SK-N-SH (cell line): ENCODE data around the gene LYRM4. TPM values are rescaled to one million over a fixed set of nuclear protein-coding genes. Genes with fewer than 3 reads are reported as not detected.

ENCODE experiments used
- CTCF ChIA-PET: fragments of 300-600, 350-600 bp; formaldehyde crosslinking; extraction: SDS; loops from one replicate; lab custom pipeline; 2021; lab: Yijun Ruan, JAX
- POLR2A ChIA-PET: fragments of 350-600 bp; sonication (Branson Sonifier 250); formaldehyde crosslinking; extraction: SDS; loops from one replicate; lab custom pipeline; 2020; ENCODE audit warnings: antibody characterized with exemption, inconsistent platforms; lab: Yijun Ruan, JAX
- DNase-seq: peaks from one replicate; pipeline ENCODE4 v3.0.0; 2012
- H2AFZ ChIP-seq: fragments of 200-600 bp; sonication (generic); 2 replicates; pipeline ENCODE4 v1.8.1; 2016; ENCODE audit warnings: antibody characterized with exemption, mild to moderate bottlenecking, low read depth
- H3F3A ChIP-seq: fragments of 200-600 bp; sonication (generic); replicated peaks from 2 replicates; pipeline ENCODE3; 2016; ENCODE audit warnings: antibody characterized with exemption, mild to moderate bottlenecking; ENCODE audit not compliant: insufficient read depth
- H3K27ac ChIP-seq, 2 experiments: fragments of 200-500 bp in 1 of 2; fragments of 200-600 bp in 1 of 2; sonication (Bioruptor generic) in 1 of 2; sonication (generic), shearing (Covaris generic) in 1 of 2; 2 replicates each; pipeline versions ENCODE4 v1.5.1 to v1.6.1; 2014 to 2016; ENCODE audit warnings: low read depth in 2 of 2, inconsistent platforms in 1 of 2, low read length in 1 of 2, mild to moderate bottlenecking in 1 of 2, mixed read lengths in 1 of 2
- H3K27me3 ChIP-seq: fragments of 200-600 bp; sonication (generic), shearing (Covaris generic); 2 replicates; pipeline ENCODE4 v1.6.1; 2016; ENCODE audit warnings: mixed run types; ENCODE audit not compliant: insufficient read depth
- H3K36me3 ChIP-seq, 2 experiments: fragments of 200-500 bp in 1 of 2; fragments of 200-600 bp in 1 of 2; sonication (Bioruptor generic) in 1 of 2; sonication (generic) in 1 of 2; replicated peaks in 1 of 2; 2 replicates each; pipeline versions ENCODE3 to v1.5.1; 2014 to 2016; ENCODE audit warnings: low read length in 1 of 2, mild to moderate bottlenecking in 1 of 2; ENCODE audit not compliant: insufficient read depth in 2 of 2, control insufficient read depth in 1 of 2
- H3K4me1 ChIP-seq, 2 experiments: fragments of 200-500 bp in 1 of 2; fragments of 200-600 bp in 1 of 2; sonication (Bioruptor generic) in 1 of 2; sonication (generic), shearing (Covaris generic) in 1 of 2; 2 replicates each; pipeline versions ENCODE4 v1.5.1 to v1.6.1; 2014 to 2016; ENCODE audit warnings: low read depth in 1 of 2, low read length in 1 of 2, mixed run types in 1 of 2; ENCODE audit not compliant: insufficient read depth in 2 of 2, control insufficient read depth in 1 of 2
- H3K4me2 ChIP-seq: fragments of 200-600 bp; sonication (generic), shearing (Covaris generic); 2 replicates; pipeline ENCODE4 v1.6.1; 2017; ENCODE audit warnings: mixed run types
- H3K4me3 ChIP-seq, 2 experiments: fragments of 200-500 bp in 1 of 2; fragments of 200-600 bp in 1 of 2; sonication (Bioruptor generic) in 1 of 2; sonication (generic), shearing (Covaris generic) in 1 of 2; 2 replicates each; pipeline versions ENCODE4 v1.5.1 to v1.8.1; 2014 to 2016; ENCODE audit warnings: low read depth in 2 of 2, inconsistent platforms in 1 of 2, low read length in 1 of 2, mild to moderate bottlenecking in 1 of 2, mixed read lengths in 1 of 2, moderate library complexity in 1 of 2
- H3K79me2 ChIP-seq: fragments of 200-600 bp; sonication (generic); 2 replicates; pipeline ENCODE4 v1.8.1; 2017; ENCODE audit warnings: mild to moderate bottlenecking; ENCODE audit not compliant: insufficient read depth
- H3K9ac ChIP-seq: fragments of 200-600 bp; sonication (generic); 2 replicates; pipeline ENCODE4 v1.6.1; 2017; ENCODE audit warnings: mixed run types
- H3K9me2 ChIP-seq: fragments of 200-600 bp; sonication (generic); 2 replicates; pipeline ENCODE4 v1.6.1; 2017; ENCODE audit warnings: mixed run types
- H3K9me3 ChIP-seq: fragments of 200-600 bp; sonication (generic); 2 replicates; pipeline ENCODE4 v1.6.1; 2017; ENCODE audit warnings: mixed run types, mild to moderate bottlenecking, moderate library complexity
- H4K20me1 ChIP-seq: fragments of 200-600 bp; sonication (generic); 2 replicates; pipeline ENCODE4 v1.6.1; 2017; ENCODE audit warnings: mild to moderate bottlenecking, mixed run types; ENCODE audit not compliant: insufficient read depth
- CHD2 ChIP-seq: fragments of 150-350 bp; IDR thresholded peaks from 2 replicates; pipeline ENCODE4 v1.6.1; 2018; ENCODE audit warnings: low read length; ENCODE audit not compliant: partially characterized antibody
- ELF1 ChIP-seq: IDR thresholded peaks from 2 replicates; pipeline ENCODE4 v1.4.0; 2012
- FOSL2 ChIP-seq: IDR thresholded peaks from 2 replicates; pipeline ENCODE4 v1.4.0; 2012; ENCODE audit warnings: low read depth, mild to moderate bottlenecking, moderate library complexity, borderline replicate concordance
- GABPA ChIP-seq: IDR thresholded peaks from 2 replicates; pipeline ENCODE4 v1.4.0; 2012; ENCODE audit warnings: low read depth, mild to moderate bottlenecking
- GATA2 ChIP-seq: sonication (generic); formaldehyde crosslinking; IDR thresholded peaks from 2 replicates; pipeline ENCODE4 v1.5.0; 2020; ENCODE audit warnings: mild to moderate bottlenecking, missing genetic modification reagents
- JUND ChIP-seq: IDR thresholded peaks from 2 replicates; pipeline ENCODE4 v1.4.0; 2012
- MXI1 ChIP-seq: IDR thresholded peaks from 2 replicates; pipeline ENCODE4 v1.6.1; 2012; ENCODE audit warnings: mild to moderate bottlenecking, low read depth, low read length, improper control_type of control experiment
- NRF1 ChIP-seq: IDR thresholded peaks from 2 replicates; pipeline ENCODE4 v1.6.1; 2012; ENCODE audit warnings: low read depth, mild to moderate bottlenecking, low read length
- RAD21 ChIP-seq: IDR thresholded peaks from 2 replicates; pipeline ENCODE4 v1.6.1; 2012; ENCODE audit warnings: mild to moderate bottlenecking, low read length
- TAF1 ChIP-seq: IDR thresholded peaks from 2 replicates; pipeline ENCODE4 v1.6.1; 2012; ENCODE audit warnings: low read depth, mild to moderate bottlenecking, low read length, moderate library complexity, borderline replicate concordance
- YY1 ChIP-seq: IDR thresholded peaks from 2 replicates; pipeline ENCODE4 v1.4.0; 2012; ENCODE audit warnings: low read depth, mild to moderate bottlenecking
- WGBS: methylation state at CpG from one replicate; pipeline ENCODE4 v1.1.6; 2017; ENCODE audit warnings: low lambda C conversion rate; 5-methylcytosine and 5-hydroxymethylcytosine counted together
- polyA plus RNA-seq, 3 experiments: library from polyadenylated mRNA; depleted of rRNA; stranded (reverse); fragments of >200 nt; gene quantifications; 2 replicates each; pipeline ENCODE4 v1.2.3, GENCODE V29; 2012
- TF ChIP-seq, protein P1 (sequence below): IDR thresholded peaks from 2 replicates; pipeline ENCODE4; 2012
- TF ChIP-seq, protein P2 (sequence below): IDR thresholded peaks from 2 replicates; pipeline ENCODE4 v1.4.0; 2012; ENCODE audit warnings: low read depth, borderline replicate concordance
- TF ChIP-seq, protein P3 (sequence below): IDR thresholded peaks from 2 replicates; pipeline ENCODE4 v1.6.1; 2012; ENCODE audit warnings: mild to moderate bottlenecking, low read depth, low read length, moderate library complexity
- TF ChIP-seq, protein P4 (sequence below): IDR thresholded peaks from 2 replicates; pipeline ENCODE4 v1.4.0; 2012; ENCODE audit warnings: low read depth
- TF ChIP-seq, protein P5 (sequence below): fragments of 200-600 bp; sonication (generic); IDR thresholded peaks from 2 replicates; pipeline ENCODE4 v1.6.1; 2017; ENCODE audit warnings: antibody characterized with exemption, mild to moderate bottlenecking, moderate library complexity

LYRM4 gene
- 37.2 and 43.4 TPM in 2 replicates for polyA plus RNA-seq (2012; rRNA removed)
- polyA plus RNA-seq (2012; cell fraction: cytosol; rRNA removed) = 46.3 and 51.5 TPM in 2 replicates
- polyA plus RNA-seq (2012; cell fraction: nucleus; rRNA removed) = 17.0 and 17.3 TPM in 2 replicates

DNA sequence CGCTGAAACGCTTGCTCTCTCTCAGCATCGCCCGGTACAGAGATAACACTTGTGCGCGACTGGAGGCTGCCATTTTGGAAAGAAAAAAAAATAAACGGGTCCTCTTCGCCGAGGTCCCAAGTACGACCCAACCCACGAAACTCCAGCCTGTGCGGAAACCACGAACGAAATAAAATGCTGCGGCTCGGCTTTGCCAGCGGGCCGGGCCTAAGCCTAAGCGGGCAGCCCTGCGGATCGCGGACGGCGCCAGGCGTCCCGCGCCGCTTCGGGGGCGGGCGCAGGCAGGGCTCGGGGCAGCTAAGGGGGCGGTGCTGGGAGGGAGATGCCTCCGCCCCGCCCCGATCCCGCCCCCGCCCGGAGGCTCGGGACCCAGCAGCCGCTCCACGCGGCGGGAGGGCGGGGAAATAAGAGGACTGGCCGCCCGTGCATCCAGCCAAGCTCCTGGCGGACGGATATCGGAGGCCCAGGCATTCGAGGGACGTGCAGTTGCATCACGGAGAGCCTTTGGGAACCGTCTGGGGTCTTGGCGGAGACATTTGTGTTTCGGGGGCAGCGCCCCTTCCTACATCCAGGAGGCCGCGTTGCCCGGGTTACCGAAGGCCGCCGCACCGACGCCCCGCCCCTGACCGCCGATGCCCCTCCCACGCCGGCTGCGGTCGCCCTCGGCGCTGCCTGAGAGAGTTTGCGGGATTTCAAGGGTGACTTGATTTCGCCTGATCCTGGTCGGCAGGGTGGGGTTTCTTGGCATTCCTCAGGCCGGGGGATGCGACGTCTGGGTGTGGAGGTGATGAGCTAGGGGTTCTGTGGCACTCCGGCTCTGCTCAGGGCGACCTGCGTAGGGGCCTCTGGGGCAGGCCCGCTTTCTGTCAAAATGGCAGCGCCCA lies at the start of gene LYRM4, which contains the start of gene FARS2:
Gene LYRM4, minus strand, starts transcription at position 290 of the 884 bp plus-strand sequence. Its CDS starts 217 bp downstream, at position 73.
Gene FARS2, plus strand, starts transcription at position 853 of the 884 bp plus-strand sequence.
- ChIA-PET CTCF (interaction anchor here (0.8 to 4.6 kb wide), 5 partner anchors 10 to 119 kb away, joined by 3 to 25 read pairs (median 3); no protein-coding TSS in a partner anchor), POLR2A (no interaction called here)
- peaks cover 75% of the 10 kb centered on the region for H3K79me2 ChIP-seq
- peaks cover 0 to 11% of the 10 kb centered on the region in 2 experiments for H3K36me3 ChIP-seq
- peak; percentile 97 for DNase-seq
- H3F3A ChIP-seq = no peaks in the 10 kb centered on the region
- peak within 1 kb of the TSS; percentile 95 to 96 for H3K4me3 ChIP-seq
- no peaks in the 10 kb centered on the region for H3K27me3 ChIP-seq
- H3K9me3 ChIP-seq = no peaks in the 10 kb centered on the region
- H4K20me1 ChIP-seq = no peaks in the 10 kb centered on the region
- H3K9ac ChIP-seq = peak within 1 kb of the TSS; percentile 97
- H2AFZ ChIP-seq = peak within 1 kb of the TSS; percentile 88
- peak within 1 kb of the TSS; percentile 92 to 97 for H3K27ac ChIP-seq
- TF ChIP-seq FOSL2 (no peak), RAD21 (no peak), MXI1 (peak; percentile 89), GATA2 (CRISPR knock-in tag) (no peak), CHD2 (peak; percentile 46), GABPA (0 out of 2 replicates have a peak, but pooled peaks have one; percentile 16), ELF1 (peak; percentile 31; the same call in 1 of the 2 replicates), YY1 (peak; percentile 98), TAF1 (peak; percentile 65; the same call in 1 of the 2 replicates), NRF1 (peak; percentile 31; the same call in 1 of the 2 replicates), JUND (0 out of 2 replicates have a peak, but pooled peaks have one; percentile 10)
- TF ChIP-seq, protein P1, sequence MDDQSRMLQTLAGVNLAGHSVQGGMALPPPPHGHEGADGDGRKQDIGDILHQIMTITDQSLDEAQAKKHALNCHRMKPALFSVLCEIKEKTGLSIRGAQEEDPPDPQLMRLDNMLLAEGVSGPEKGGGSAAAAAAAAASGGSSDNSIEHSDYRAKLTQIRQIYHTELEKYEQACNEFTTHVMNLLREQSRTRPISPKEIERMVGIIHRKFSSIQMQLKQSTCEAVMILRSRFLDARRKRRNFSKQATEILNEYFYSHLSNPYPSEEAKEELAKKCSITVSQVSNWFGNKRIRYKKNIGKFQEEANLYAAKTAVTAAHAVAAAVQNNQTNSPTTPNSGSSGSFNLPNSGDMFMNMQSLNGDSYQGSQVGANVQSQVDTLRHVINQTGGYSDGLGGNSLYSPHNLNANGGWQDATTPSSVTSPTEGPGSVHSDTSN = no peak
- TF ChIP-seq, protein P2, sequence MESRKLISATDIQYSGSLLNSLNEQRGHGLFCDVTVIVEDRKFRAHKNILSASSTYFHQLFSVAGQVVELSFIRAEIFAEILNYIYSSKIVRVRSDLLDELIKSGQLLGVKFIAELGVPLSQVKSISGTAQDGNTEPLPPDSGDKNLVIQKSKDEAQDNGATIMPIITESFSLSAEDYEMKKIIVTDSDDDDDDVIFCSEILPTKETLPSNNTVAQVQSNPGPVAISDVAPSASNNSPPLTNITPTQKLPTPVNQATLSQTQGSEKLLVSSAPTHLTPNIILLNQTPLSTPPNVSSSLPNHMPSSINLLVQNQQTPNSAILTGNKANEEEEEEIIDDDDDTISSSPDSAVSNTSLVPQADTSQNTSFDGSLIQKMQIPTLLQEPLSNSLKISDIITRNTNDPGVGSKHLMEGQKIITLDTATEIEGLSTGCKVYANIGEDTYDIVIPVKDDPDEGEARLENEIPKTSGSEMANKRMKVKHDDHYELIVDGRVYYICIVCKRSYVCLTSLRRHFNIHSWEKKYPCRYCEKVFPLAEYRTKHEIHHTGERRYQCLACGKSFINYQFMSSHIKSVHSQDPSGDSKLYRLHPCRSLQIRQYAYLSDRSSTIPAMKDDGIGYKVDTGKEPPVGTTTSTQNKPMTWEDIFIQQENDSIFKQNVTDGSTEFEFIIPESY = 0 out of 2 replicates have a peak, but pooled peaks have one; percentile 32
- TF ChIP-seq, protein P3, sequence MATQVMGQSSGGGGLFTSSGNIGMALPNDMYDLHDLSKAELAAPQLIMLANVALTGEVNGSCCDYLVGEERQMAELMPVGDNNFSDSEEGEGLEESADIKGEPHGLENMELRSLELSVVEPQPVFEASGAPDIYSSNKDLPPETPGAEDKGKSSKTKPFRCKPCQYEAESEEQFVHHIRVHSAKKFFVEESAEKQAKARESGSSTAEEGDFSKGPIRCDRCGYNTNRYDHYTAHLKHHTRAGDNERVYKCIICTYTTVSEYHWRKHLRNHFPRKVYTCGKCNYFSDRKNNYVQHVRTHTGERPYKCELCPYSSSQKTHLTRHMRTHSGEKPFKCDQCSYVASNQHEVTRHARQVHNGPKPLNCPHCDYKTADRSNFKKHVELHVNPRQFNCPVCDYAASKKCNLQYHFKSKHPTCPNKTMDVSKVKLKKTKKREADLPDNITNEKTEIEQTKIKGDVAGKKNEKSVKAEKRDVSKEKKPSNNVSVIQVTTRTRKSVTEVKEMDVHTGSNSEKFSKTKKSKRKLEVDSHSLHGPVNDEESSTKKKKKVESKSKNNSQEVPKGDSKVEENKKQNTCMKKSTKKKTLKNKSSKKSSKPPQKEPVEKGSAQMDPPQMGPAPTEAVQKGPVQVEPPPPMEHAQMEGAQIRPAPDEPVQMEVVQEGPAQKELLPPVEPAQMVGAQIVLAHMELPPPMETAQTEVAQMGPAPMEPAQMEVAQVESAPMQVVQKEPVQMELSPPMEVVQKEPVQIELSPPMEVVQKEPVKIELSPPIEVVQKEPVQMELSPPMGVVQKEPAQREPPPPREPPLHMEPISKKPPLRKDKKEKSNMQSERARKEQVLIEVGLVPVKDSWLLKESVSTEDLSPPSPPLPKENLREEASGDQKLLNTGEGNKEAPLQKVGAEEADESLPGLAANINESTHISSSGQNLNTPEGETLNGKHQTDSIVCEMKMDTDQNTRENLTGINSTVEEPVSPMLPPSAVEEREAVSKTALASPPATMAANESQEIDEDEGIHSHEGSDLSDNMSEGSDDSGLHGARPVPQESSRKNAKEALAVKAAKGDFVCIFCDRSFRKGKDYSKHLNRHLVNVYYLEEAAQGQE = 0 out of 2 replicates have a peak, but pooled peaks have one; percentile 30
- TF ChIP-seq, protein P4, sequence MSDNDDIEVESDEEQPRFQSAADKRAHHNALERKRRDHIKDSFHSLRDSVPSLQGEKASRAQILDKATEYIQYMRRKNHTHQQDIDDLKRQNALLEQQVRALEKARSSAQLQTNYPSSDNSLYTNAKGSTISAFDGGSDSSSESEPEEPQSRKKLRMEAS = peak; percentile 75
- TF ChIP-seq, protein P5, sequence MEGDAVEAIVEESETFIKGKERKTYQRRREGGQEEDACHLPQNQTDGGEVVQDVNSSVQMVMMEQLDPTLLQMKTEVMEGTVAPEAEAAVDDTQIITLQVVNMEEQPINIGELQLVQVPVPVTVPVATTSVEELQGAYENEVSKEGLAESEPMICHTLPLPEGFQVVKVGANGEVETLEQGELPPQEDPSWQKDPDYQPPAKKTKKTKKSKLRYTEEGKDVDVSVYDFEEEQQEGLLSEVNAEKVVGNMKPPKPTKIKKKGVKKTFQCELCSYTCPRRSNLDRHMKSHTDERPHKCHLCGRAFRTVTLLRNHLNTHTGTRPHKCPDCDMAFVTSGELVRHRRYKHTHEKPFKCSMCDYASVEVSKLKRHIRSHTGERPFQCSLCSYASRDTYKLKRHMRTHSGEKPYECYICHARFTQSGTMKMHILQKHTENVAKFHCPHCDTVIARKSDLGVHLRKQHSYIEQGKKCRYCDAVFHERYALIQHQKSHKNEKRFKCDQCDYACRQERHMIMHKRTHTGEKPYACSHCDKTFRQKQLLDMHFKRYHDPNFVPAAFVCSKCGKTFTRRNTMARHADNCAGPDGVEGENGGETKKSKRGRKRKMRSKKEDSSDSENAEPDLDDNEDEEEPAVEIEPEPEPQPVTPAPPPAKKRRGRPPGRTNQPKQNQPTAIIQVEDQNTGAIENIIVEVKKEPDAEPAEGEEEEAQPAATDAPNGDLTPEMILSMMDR = peak; percentile 30
- WGBS = under 1% methylated on average over 35 of the region's 85 CpGs
- peak within 1 kb of the TSS; percentile 85 for H3K4me2 ChIP-seq
- no peaks in the 10 kb centered on the region for H3K9me2 ChIP-seq
- H3K4me1 ChIP-seq = peaks cover 7 to 8% of the 10 kb centered on the region in 2 experiments; a peak in 3 of 4 replicates
